ENCODE results near the gene IL16.
"Not testable (repeated sequence)": the region's sequence is repeated elsewhere in the genome, so short reads cannot be mapped to it uniquely, and the experiment has no call there.

IL16 gene

GRCh38 chr15:81321667-81322066, 125.0 kb downstream of the IL16 start:
- no peak for DNase-seq

GRCh38 chr15:81322676-81323253, 126.1 kb downstream of the IL16 start:
- DNase-seq, result no peak

GRCh38 chr15:81323559-81323943, 126.9 kb downstream of the IL16 start:
- DNase-seq, result no peak

- peak; percentile 94 to 95 for DNase-seq
Measured at GRCh38 chr15:81323944-81324881, 127.5 kb downstream of the IL16 start, which contains the start of gene STARD5. TSS of gene STARD5 (minus strand) at chr15:81324141. CDS start at chr15:81324099, 42 bp downstream.

GRCh38 chr15:81326466-81327212, 130.0 kb downstream of the IL16 start:
- no peak for DNase-seq

GRCh38 chr15:81327516-81327915, 130.8 kb downstream of the IL16 start:
- no peak for DNase-seq

- DNase-seq, result no peak
Measured at GRCh38 chr15:81329446-81329845, 132.8 kb downstream of the IL16 start.

- no peak for DNase-seq
Measured at GRCh38 chr15:81330366-81331090, 133.8 kb downstream of the IL16 start.

- DNase-seq, result not testable (repeated sequence)
Measured at GRCh38 chr15:81331141-81331540, 134.5 kb downstream of the IL16 start.

- DNase-seq, result no peak
Measured at GRCh38 chr15:81331600-81331999, 134.9 kb downstream of the IL16 start.

- DNase-seq, result no peak
Measured at GRCh38 chr15:81332326-81332725, 135.6 kb downstream of the IL16 start.

- no peak for DNase-seq
Measured at GRCh38 chr15:81333363-81333762, 136.7 kb downstream of the IL16 start.

GRCh38 chr15:81334768-81335435, 138.2 kb downstream of the IL16 start:
- DNase-seq, result no peak

GRCh38 chr15:81335631-81336030, 139.0 kb downstream of the IL16 start:
- DNase-seq, result no peak

- peak; percentile 42 to 47 for DNase-seq
Measured at GRCh38 chr15:81336568-81336967, 139.9 kb downstream of the IL16 start.

- DNase-seq, result no peak
Measured at GRCh38 chr15:81337241-81337640, 140.6 kb downstream of the IL16 start.

- DNase-seq, result no peak
Measured at GRCh38 chr15:81337713-81338157, 141.1 kb downstream of the IL16 start.

GRCh38 chr15:81338170-81339007, 141.7 kb downstream of the IL16 start:
- DNase-seq, result no peak

- no peak for DNase-seq
Measured at GRCh38 chr15:81339321-81339720, 142.6 kb downstream of the IL16 start.

- DNase-seq, result no peak
Measured at GRCh38 chr15:81339851-81340250, 143.2 kb downstream of the IL16 start.

- DNase-seq, result no peak
Measured at GRCh38 chr15:81341351-81341750, 144.7 kb downstream of the IL16 start.
